ENCODE data around the gene COG5.

- TF ChIP-seq CTCF (IDR thresholded peaks at IDR 0.05): no peak
- TF ChIP-seq POLR2A (IDR thresholded peaks at IDR 0.05): no peak
These were observed 180.5 kb downstream of the COG5 start for GRCh38 chr7:107383203-107383602.
